ENCODE data around the gene MPPED1.

MPPED1 gene

GRCh38 chr22:43544289-43544673 is 132.5 kb downstream of the MPPED1 start:
- ATAC-seq: no peak

DNA sequence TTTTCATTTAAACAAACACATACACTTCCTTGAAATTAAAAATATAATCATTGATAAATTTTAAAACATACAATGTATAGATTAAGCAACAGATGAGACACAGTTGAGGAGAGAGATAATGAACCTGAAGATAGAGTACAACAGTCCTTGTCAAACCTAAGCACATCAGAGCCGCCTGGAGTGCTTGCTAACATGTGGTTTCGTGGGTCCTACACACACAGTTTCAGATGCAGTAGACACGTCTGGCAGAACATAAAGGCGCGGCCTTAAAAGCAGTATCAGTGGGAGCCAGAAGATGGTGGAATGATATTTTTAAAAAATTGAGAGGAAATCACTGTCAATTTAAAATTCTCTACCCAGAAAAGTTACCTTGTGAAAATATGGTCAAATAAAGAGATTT is 134.4 kb downstream of the MPPED1 start:
- no peak for ATAC-seq

GRCh38 chr22:43550024-43550620 is 138.3 kb downstream of the MPPED1 start:
- ATAC-seq: no peak

DNA sequence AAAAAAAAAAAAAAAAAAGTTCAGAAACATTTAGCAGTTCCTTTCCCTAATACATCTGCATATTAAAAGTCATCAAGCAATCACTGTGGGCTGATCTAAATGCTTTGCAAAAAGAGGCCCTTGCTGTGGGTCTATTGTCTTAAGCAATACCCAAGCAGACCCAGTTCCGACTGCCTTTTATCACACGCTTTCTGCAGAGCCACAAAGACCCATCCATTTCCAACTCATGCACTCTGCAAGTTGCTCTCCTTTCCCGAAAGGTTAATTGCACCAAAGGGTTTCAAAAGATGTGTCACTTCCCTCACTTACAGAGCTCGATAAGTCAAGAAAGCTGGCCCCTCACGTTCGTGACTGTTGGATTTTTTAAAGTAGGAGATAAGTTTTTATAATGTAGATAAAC is 138.9 kb downstream of the MPPED1 start:
- no peak for ATAC-seq

GRCh38 chr22:43553451-43554258 is 141.8 kb downstream of the MPPED1 start:
- no peak for ATAC-seq

DNA sequence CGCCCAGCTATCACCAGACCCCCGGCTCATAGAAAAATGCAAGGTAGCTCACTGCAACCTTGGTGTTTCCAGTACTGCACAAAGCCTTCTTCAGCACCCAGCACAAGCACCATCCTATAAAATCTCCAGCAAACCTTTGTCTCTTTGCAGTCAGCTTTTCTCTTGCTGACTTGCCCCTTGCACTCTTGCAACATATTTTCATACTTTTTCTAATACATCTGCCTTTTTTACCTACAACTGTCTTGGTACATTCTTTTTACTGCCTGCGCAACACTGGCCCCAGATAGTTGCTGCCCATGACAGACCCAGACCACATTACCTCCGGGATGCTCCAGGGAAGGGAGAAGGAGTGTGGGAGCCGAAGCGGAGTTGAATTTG is 142.4 kb downstream of the MPPED1 start:
- no peak for ATAC-seq

DNA sequence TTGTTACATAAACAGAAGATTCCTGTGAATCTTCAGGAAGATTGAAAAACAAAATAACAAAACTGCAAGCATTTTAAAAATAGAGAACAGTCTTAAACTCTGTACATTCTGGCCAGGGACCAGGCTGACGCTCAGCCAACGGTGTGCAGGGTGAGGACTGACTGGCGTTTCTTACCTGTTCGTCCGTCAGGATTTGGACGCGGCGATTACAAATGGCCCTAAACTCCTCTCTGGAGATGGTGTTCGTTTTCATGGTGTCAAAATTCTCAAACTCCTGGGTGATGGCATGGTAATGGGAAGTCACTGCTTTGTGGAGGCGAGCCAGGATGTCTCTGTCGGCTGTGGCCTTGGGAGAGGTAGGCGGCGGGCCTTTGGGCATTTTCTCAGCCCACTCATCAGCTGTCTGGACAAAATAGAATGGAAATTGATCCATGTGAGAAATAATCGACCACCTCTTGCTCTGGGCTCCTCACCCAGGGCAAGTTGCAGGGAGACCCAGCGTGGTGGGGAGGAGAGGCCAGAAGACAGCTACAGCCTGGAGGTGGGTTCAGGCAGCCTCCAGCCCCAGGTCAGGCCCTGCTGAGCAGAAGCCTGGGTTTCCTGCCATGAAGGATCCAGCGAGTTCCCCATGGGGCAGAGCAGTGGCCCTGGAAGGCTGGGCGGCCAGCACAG is 143.0 kb downstream of the MPPED1 start:
- ATAC-seq: no peak

DNA sequence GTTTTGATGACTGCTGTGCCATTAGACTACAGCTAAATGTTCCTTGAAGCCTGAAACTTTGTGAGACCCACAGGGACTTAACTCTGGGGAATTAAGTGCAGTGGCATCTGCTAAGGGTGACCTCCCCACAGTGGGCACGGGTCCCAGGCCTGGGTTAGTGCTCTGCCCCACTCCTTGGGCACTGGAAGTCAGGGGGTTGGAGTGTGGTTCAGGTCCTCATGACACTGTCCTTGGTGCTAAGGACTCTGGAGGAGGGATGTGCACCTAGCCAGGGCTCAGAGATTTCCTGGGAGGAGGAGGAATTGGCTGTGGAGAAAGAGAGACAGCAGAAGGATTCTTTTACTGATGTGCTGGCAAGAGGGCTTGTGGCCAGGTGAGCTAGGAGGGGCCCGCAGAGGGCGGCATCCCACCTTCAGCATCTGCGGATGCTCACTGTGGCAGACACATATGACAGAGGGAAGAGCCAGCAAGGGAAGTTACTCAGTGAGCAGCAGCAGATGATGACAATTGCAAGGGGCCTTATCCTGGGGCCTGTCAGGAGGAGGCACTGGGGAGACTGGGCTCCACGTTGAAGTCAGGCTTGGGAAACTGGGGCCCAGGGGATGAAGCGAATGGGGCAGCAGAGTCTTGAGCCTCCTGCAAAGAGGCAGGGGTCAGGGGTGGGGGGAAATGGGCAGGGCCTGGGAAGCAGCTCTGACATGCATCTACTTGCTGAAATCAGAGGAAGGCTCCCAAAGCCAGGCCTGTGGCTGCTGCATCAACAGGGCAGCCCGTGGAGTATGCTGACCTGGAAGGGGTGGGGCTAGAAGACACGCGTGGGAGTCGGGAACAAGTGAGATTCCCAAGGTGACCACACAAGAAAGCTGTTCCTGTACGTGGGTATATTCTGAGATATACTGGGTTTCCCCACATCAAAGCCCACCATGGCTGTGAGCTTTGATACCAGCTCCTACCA is 144.0 kb downstream of the MPPED1 start:
- ATAC-seq: no peak

Measured in activated CD4-positive, CD25-positive, alpha-beta regulatory T cell treated with anti-CD3 and anti-CD28 coated beads, Interleukin-2, amount 50 U/mL, for 24 hours (primary cell).